Stomach (tissue), 4 donors: ENCODE data around the gene SYS1.

Experiments used
- CTCF ChIP-seq, 7 experiments: fragments of 450-650 bp in 4 of 7; fragments of 200-600 bp in 3 of 7; sonication (generic) in 3 of 7; IDR thresholded peaks; one replicate each; pipeline ENCODE4 v1.5.1; 2016 to 2019; ENCODE audit warnings: antibody characterized with exemption in 7 of 7, control low read depth in 2 of 7, mild to moderate bottlenecking in 1 of 7
- EP300 ChIP-seq: sonication (generic); formaldehyde crosslinking; IDR thresholded peaks from one replicate; pipeline ENCODE4 v1.6.1; 2017; ENCODE audit warnings: antibody characterized with exemption
- POLR2A ChIP-seq, 4 donors: fragments of 450-650 bp; IDR thresholded peaks; one replicate each; pipeline ENCODE4 v1.6.1; 2016; ENCODE audit warnings: antibody characterized with exemption in 4 of 4, control low read depth in 2 of 4, mild to moderate bottlenecking in 1 of 4, moderate library complexity in 1 of 4
- POLR2AphosphoS5 ChIP-seq, 3 donors: sonication (generic); formaldehyde crosslinking; IDR thresholded peaks; one replicate each; pipeline ENCODE4 v1.6.1; 2016; ENCODE audit warnings: antibody characterized with exemption in 3 of 3

GRCh38 chr20:45366631-45367030, 3.7 kb downstream of the SYS1 start:
- no peak for TF ChIP-seq EP300
- TF ChIP-seq CTCF (IDR thresholded peaks at IDR 0.05), result no peak
- TF ChIP-seq POLR2A (IDR thresholded peaks at IDR 0.05), result no peak
- no peak for TF ChIP-seq POLR2AphosphoS5 (IDR thresholded peaks at IDR 0.05)
